Activated CD4-positive, alpha-beta T cell treated with anti-CD3 and anti-CD28 coated beads, Interleukin-2, Interleukin-6, amounts not matched to agents 100 ng/mL and 50 ng/mL, durations not matched to agents 16 hours and 8 hours (primary cell): ENCODE data around the gene KIF1A.

ENCODE experiments used
- DNase-seq: peaks from one replicate; pipeline ENCODE4 v3.0.0-alpha.2; 2020

KIF1A gene

GRCh38 chr2:240819126-240819857, 727 bp downstream of the KIF1A start:
- no peak for DNase-seq

GRCh38 chr2:240818293-240819125, 1.5 kb downstream of the KIF1A start:
- no peak for DNase-seq

GRCh38 chr2:240817496-240818292, 2.3 kb downstream of the KIF1A start:
- DNase-seq = no peak

GRCh38 chr2:240816584-240817495, 3.2 kb downstream of the KIF1A start:
- no peak for DNase-seq

- no peak for DNase-seq
These were observed 4.0 kb downstream of the KIF1A start for GRCh38 chr2:240815761-240816583.

GRCh38 chr2:240814946-240815760, 4.9 kb downstream of the KIF1A start:
- no peak for DNase-seq

GRCh38 chr2:240814280-240814679, 5.7 kb downstream of the KIF1A start:
- no peak for DNase-seq

GRCh38 chr2:240813231-240813921, 6.6 kb downstream of the KIF1A start:
- DNase-seq = no peak

- DNase-seq = no peak
These were observed 7.3 kb downstream of the KIF1A start for GRCh38 chr2:240812721-240813120.

- DNase-seq = no peak
These were observed 7.7 kb downstream of the KIF1A start for GRCh38 chr2:240812301-240812680.

- no peak for DNase-seq
These were observed 8.4 kb downstream of the KIF1A start for GRCh38 chr2:240811346-240812300.

- no peak for DNase-seq
These were observed 9.4 kb downstream of the KIF1A start for GRCh38 chr2:240810621-240811020.

GRCh38 chr2:240810199-240810598, 9.8 kb downstream of the KIF1A start:
- DNase-seq = no peak

- no peak for DNase-seq
These were observed 10.7 kb downstream of the KIF1A start for GRCh38 chr2:240809276-240809675.

GRCh38 chr2:240806459-240806858, 13.6 kb downstream of the KIF1A start:
- DNase-seq = no peak

GRCh38 chr2:240806006-240806405, 14.0 kb downstream of the KIF1A start:
- DNase-seq = no peak

- no peak for DNase-seq
These were observed 16.8 kb downstream of the KIF1A start for GRCh38 chr2:240803191-240803590.

GRCh38 chr2:240799033-240799820, 20.8 kb downstream of the KIF1A start:
- no peak for DNase-seq
